Naive thymus-derived CD4-positive, alpha-beta T cell (primary cell): Measurements from ENCODE around the gene NPLOC4. TPM values are rescaled to one million over a fixed set of nuclear protein-coding genes. Genes with fewer than 3 reads are reported as not detected.
A peak's percentile ranks its signal among the peaks of the same experiment; 100 is the strongest.

Experiments
- ATAC-seq: fragments of 150-1000 bp; cut with Tn5 transposase; 2 replicates; pipeline ENCODE4 v1.10.0; 2021; ENCODE audit warnings: mild to moderate bottlenecking, moderate library complexity
- CTCF ChIA-PET: fragments of 350-600 bp; sonication (Branson Sonifier 250); formaldehyde crosslinking; loops from one replicate; lab custom pipeline; 2021; ENCODE audit warnings: antibody characterized with exemption; lab: Charles Lee
- POLR2A ChIA-PET: fragments of 350-600 bp; sonication (Branson Sonifier 250); formaldehyde crosslinking; loops from one replicate; lab custom pipeline; 2021; ENCODE audit warnings: antibody characterized with exemption, inconsistent platforms; lab: Charles Lee
- DNase-seq, 9 donors: peaks; one replicate each; pipeline versions ENCODE4 v3.0.0 to v3.0.0-alpha.2; 2020 to 2022; ENCODE audit warnings: mixed read lengths in 1 of 9
- H3K27ac ChIP-seq: one replicate; pipeline ENCODE4 v1.7.0; 2013; ENCODE audit warnings: mild to moderate bottlenecking, low read depth, low read length, moderate library complexity
- H3K27me3 ChIP-seq, 2 donors: one replicate each; pipeline ENCODE4 v1.7.0; 2013; ENCODE audit warnings: low read length in 2 of 2, mild to moderate bottlenecking in 2 of 2, moderate library complexity in 2 of 2; ENCODE audit not compliant: control insufficient read depth in 2 of 2, insufficient read depth in 2 of 2
- H3K36me3 ChIP-seq, 3 experiments: 1 replicate in 2 of 3; 2 replicates in 1 of 3; pipeline ENCODE4 v1.7.0; 2013; ENCODE audit warnings: low read length in 3 of 3, mild to moderate bottlenecking in 3 of 3, moderate library complexity in 1 of 3; ENCODE audit not compliant: insufficient read depth in 3 of 3, control insufficient read depth in 2 of 3
- H3K4me1 ChIP-seq, 2 donors: one replicate each; pipeline ENCODE4 v1.7.0; 2013; ENCODE audit warnings: low read length in 2 of 2, mild to moderate bottlenecking in 2 of 2, moderate library complexity in 1 of 2; ENCODE audit not compliant: control insufficient read depth in 2 of 2, insufficient read depth in 2 of 2
- H3K4me3 ChIP-seq: 2 replicates; pipeline ENCODE4 v1.7.0; 2013; ENCODE audit warnings: mild to moderate bottlenecking, low read length
- H3K9me3 ChIP-seq, 3 experiments: 1 replicate in 2 of 3; 2 replicates in 1 of 3; pipeline ENCODE4 v1.7.0; 2013; ENCODE audit warnings: low read length in 3 of 3; ENCODE audit not compliant: control insufficient read depth in 2 of 3
- H3K27ac Mint-ChIP-seq, 9 donors: one replicate each; pipeline ENCODE4 v1.8.0; 2020 to 2022; ENCODE audit warnings: mixed read lengths in 9 of 9, mild to moderate bottlenecking in 8 of 9, moderate library complexity in 5 of 9, inconsistent platforms in 2 of 9
- H3K27me3 Mint-ChIP-seq, 5 donors: one replicate each; pipeline ENCODE4 v1.8.0; 2021 to 2022; ENCODE audit warnings: mixed read lengths in 5 of 5, mild to moderate bottlenecking in 1 of 5
- H3K36me3 Mint-ChIP-seq, 5 donors: one replicate each; pipeline ENCODE4 v1.8.0; 2020 to 2022; ENCODE audit warnings: mixed read lengths in 5 of 5, mild to moderate bottlenecking in 3 of 5, inconsistent platforms in 1 of 5
- H3K4me1 Mint-ChIP-seq, 7 donors: one replicate each; pipeline ENCODE4 v1.8.0; 2020 to 2022; ENCODE audit warnings: mixed read lengths in 7 of 7, mild to moderate bottlenecking in 3 of 7, inconsistent platforms in 1 of 7
- H3K4me3 Mint-ChIP-seq, 10 donors: one replicate each; pipeline ENCODE4 v1.8.0; 2020 to 2022; ENCODE audit warnings: mild to moderate bottlenecking in 10 of 10, mixed read lengths in 10 of 10, moderate library complexity in 6 of 10, inconsistent platforms in 2 of 10
- H3K9me3 Mint-ChIP-seq, 11 donors: one replicate each; pipeline ENCODE4 v1.8.0; 2020 to 2022; ENCODE audit warnings: mixed read lengths in 11 of 11, mild to moderate bottlenecking in 4 of 11, inconsistent platforms in 1 of 11, moderate library complexity in 1 of 11
- intact Hi-C, 2 donors: fragments of 100-400 bp; cut with micrococcal nuclease; formaldehyde crosslinking; loops; one replicate each; pipeline ENCODE4 v1.15.1; 2023
- polyA plus RNA-seq, 2 donors: library from polyadenylated mRNA; unstranded; fragments of 300-500 nt; fragmentation: Illumina TruSeq; gene quantifications; one replicate each; pipeline ENCODE4 v1.2.3, GENCODE V29; 2021
- total RNA-seq, 6 experiments: library from RNA in 5 of 6; stranded (reverse) in 5 of 6; gene quantifications; 1 replicate in 5 of 6; 2 replicates in 1 of 6; pipeline ENCODE4 v1.2.3 and lab custom pipeline; 2021 to 2026

The NPLOC4 gene
- total and polyA plus RNA-seq, 7 experiments from 2014 or later: 47.8 to 125 (median 84.2) TPM

GRCh38 chr17:81578038-81578441 is 58.9 kb downstream of the NPLOC4 start:
- Histone ChIP-seq H3K4me1 (no peaks in the 10 kb centered on the region), H3K27ac (no peak overlapping the region), H3K27me3 (no peaks in the 10 kb centered on the region), H3K9me3 (no peaks in the 10 kb centered on the region), H3K36me3 (peaks cover 12 to 82% (median 18%) of the 10 kb centered on the region in 3 experiments), H3K4me3 (no peak overlapping the region)
- ChIA-PET POLR2A (no interaction called here), CTCF (no interaction called here)
- ATAC-seq: no peak
- DNase-seq: no peak
- intact Hi-C loops: no loop called here
- Mint-ChIP-seq H3K36me3 (peaks cover 3 to 42% (median 9%) of the 10 kb centered on the region in 5 donors), H3K4me1 (peaks cover 4 to 23% (median 9%) of the 10 kb centered on the region in 7 donors), H3K4me3 (no peak overlapping the region), H3K27ac (peak overlapping the region in 2 of 9 donors; percentile 39 to 56), H3K9me3 (peaks cover 0 to 1% (median 0%) of the 10 kb centered on the region in 11 donors), H3K27me3 (no peaks in the 10 kb centered on the region)

GRCh38 chr17:81577278-81578000 is 59.5 kb downstream of the NPLOC4 start:
- peak; percentile 55 for ATAC-seq
- H3K27ac ChIP-seq: no peak overlapping the region
- intact Hi-C loops: no loop called here
- H3K27me3 Mint-ChIP-seq: no peaks in the 10 kb centered on the region
- no peaks in the 10 kb centered on the region for H3K9me3 ChIP-seq
- peaks cover 12 to 78% (median 14%) of the 10 kb centered on the region in 3 experiments for H3K36me3 ChIP-seq
- H3K4me3 ChIP-seq: no peak overlapping the region
- H3K27ac Mint-ChIP-seq: peak overlapping the region in 1 of 9 donors; percentile 39
- H3K36me3 Mint-ChIP-seq: peaks cover 3 to 44% (median 12%) of the 10 kb centered on the region in 5 donors
- ChIA-PET CTCF (interaction anchor here (0.5 kb wide), 1 partner anchor 10 kb away, joined by 3 read pairs; no protein-coding TSS in a partner anchor), POLR2A (no interaction called here)
- H3K9me3 Mint-ChIP-seq: peaks cover 0 to 1% (median 0%) of the 10 kb centered on the region in 11 donors
- H3K4me3 Mint-ChIP-seq: no peak overlapping the region
- no peak for DNase-seq
- H3K4me1 ChIP-seq: no peaks in the 10 kb centered on the region
- H3K27me3 ChIP-seq: no peaks in the 10 kb centered on the region
- peaks cover 4 to 23% (median 9%) of the 10 kb centered on the region in 7 donors for H3K4me1 Mint-ChIP-seq

GRCh38 chr17:81576621-81577277 is 60.2 kb downstream of the NPLOC4 start:
- Histone ChIP-seq H3K4me3 (no peak overlapping the region), H3K27me3 (no peaks in the 10 kb centered on the region), H3K36me3 (peaks cover 7 to 74% (median 12%) of the 10 kb centered on the region in 3 experiments), H3K27ac (no peak overlapping the region), H3K9me3 (no peaks in the 10 kb centered on the region), H3K4me1 (no peaks in the 10 kb centered on the region)
- ChIA-PET POLR2A (no interaction called here), CTCF (interaction anchor here (0.5 kb wide), 1 partner anchor 11 kb away, joined by 3 read pairs; no protein-coding TSS in a partner anchor)
- intact Hi-C loops: no loop called here
- H3K27me3 Mint-ChIP-seq: no peaks in the 10 kb centered on the region
- no peak for DNase-seq
- H3K9me3 Mint-ChIP-seq: peaks cover 0 to 1% (median 0%) of the 10 kb centered on the region in 11 donors
- no peak for ATAC-seq
- H3K4me3 Mint-ChIP-seq: no peak overlapping the region
- peaks cover 3 to 43% (median 13%) of the 10 kb centered on the region in 5 donors for H3K36me3 Mint-ChIP-seq
- no peak overlapping the region for H3K27ac Mint-ChIP-seq
- peaks cover 4 to 23% (median 9%) of the 10 kb centered on the region in 7 donors for H3K4me1 Mint-ChIP-seq

GRCh38 chr17:81575836-81576235 is 61.1 kb downstream of the NPLOC4 start:
- no peak overlapping the region for H3K4me3 ChIP-seq
- no peaks in the 10 kb centered on the region for H3K9me3 ChIP-seq
- intact Hi-C loops: no loop called here
- H3K27me3 Mint-ChIP-seq: no peaks in the 10 kb centered on the region
- H3K9me3 Mint-ChIP-seq: peaks cover 0 to 1% (median 0%) of the 10 kb centered on the region in 11 donors
- peaks cover 3 to 43% (median 13%) of the 10 kb centered on the region in 5 donors for H3K36me3 Mint-ChIP-seq
- DNase-seq: no peak
- H3K36me3 ChIP-seq: peaks cover 11 to 78% (median 12%) of the 10 kb centered on the region in 3 experiments
- POLR2A ChIA-PET: no interaction called here
- no peak for ATAC-seq
- no peak overlapping the region for H3K27ac ChIP-seq
- CTCF ChIA-PET: no interaction called here
- H3K27ac Mint-ChIP-seq: no peak overlapping the region
- H3K4me3 Mint-ChIP-seq: no peak overlapping the region
- peaks cover 4 to 23% (median 9%) of the 10 kb centered on the region in 7 donors for H3K4me1 Mint-ChIP-seq
- H3K4me1 ChIP-seq: no peaks in the 10 kb centered on the region
- H3K27me3 ChIP-seq: no peaks in the 10 kb centered on the region

GRCh38 chr17:81574643-81574956 is 62.3 kb downstream of the NPLOC4 start:
- no peak overlapping the region for H3K4me3 ChIP-seq
- Mint-ChIP-seq H3K27me3 (no peaks in the 10 kb centered on the region), H3K4me3 (no peak overlapping the region), H3K4me1 (peaks cover 0 to 17% (median 9%) of the 10 kb centered on the region in 7 donors), H3K36me3 (peaks cover 3 to 45% (median 13%) of the 10 kb centered on the region in 5 donors), H3K27ac (no peak overlapping the region), H3K9me3 (peaks cover 0 to 1% (median 0%) of the 10 kb centered on the region in 11 donors)
- no peaks in the 10 kb centered on the region for H3K9me3 ChIP-seq
- H3K36me3 ChIP-seq: peaks cover 11 to 78% (median 19%) of the 10 kb centered on the region in 3 experiments
- intact Hi-C loops: no loop called here
- no peak for ATAC-seq
- no peaks in the 10 kb centered on the region for H3K27me3 ChIP-seq
- CTCF ChIA-PET: no interaction called here
- DNase-seq: no peak
- no peak overlapping the region for H3K27ac ChIP-seq
- H3K4me1 ChIP-seq: no peaks in the 10 kb centered on the region
- POLR2A ChIA-PET: no interaction called here

- Mint-ChIP-seq H3K27me3 (no peaks in the 10 kb centered on the region), H3K9me3 (peaks cover 0 to 1% (median 0%) of the 10 kb centered on the region in 11 donors), H3K4me3 (no peak overlapping the region), H3K27ac (peak overlapping the region in 1 of 9 donors; percentile 39), H3K4me1 (peaks cover 0 to 14% (median 9%) of the 10 kb centered on the region in 7 donors), H3K36me3 (peaks cover 3 to 42% (median 13%) of the 10 kb centered on the region in 5 donors)
- Histone ChIP-seq H3K9me3 (no peaks in the 10 kb centered on the region), H3K27ac (no peak overlapping the region), H3K36me3 (peaks cover 14 to 81% (median 19%) of the 10 kb centered on the region in 3 experiments), H3K4me1 (no peaks in the 10 kb centered on the region), H3K4me3 (no peak overlapping the region), H3K27me3 (no peaks in the 10 kb centered on the region)
- intact Hi-C loops: no loop called here
- ChIA-PET CTCF (interaction anchor here (1.0 kb wide), 1 partner anchor 27 kb away, joined by 3 read pairs; no protein-coding TSS in a partner anchor), POLR2A (no interaction called here)
- ATAC-seq: no peak
- no peak for DNase-seq
Measured at GRCh38 chr17:81573794-81574642, 62.9 kb downstream of the NPLOC4 start.
